ENCODE results near the gene SMIM10L2A.
"Not testable (repeated sequence)": the region's sequence is repeated elsewhere in the genome, so short reads cannot be mapped to it uniquely, and the experiment has no call there.

SMIM10L2A gene

GRCh38 chrX:135420831-135421230, 913 bp upstream of the SMIM10L2A start:
- no peaks in the 10 kb centered on the region for H3K9me3 ChIP-seq (ENCODE audit: control insufficient read depth in 1 of 2, low read length in 2 of 2)
- H3K9ac ChIP-seq (ENCODE audit: low read depth in 1 of 2, low read length in 2 of 2) = no peak overlapping the region
- no peaks in the 10 kb centered on the region for H3K36me3 ChIP-seq (ENCODE audit: control insufficient read depth in 1 of 2, insufficient read depth in 2 of 2, low read length in 2 of 2)
- no peaks in the 10 kb centered on the region for H3K4me1 ChIP-seq (ENCODE audit: control insufficient read depth in 1 of 2, insufficient read depth in 2 of 2, low read length in 2 of 2)
- H3K27me3 ChIP-seq (ENCODE audit: control insufficient read depth in 1 of 2, insufficient read depth in 2 of 2, low read length in 2 of 2) = no peaks in the 10 kb centered on the region
- H3K4me3 ChIP-seq (ENCODE audit: low read depth in 1 of 2, low read length in 2 of 2) = no peak overlapping the region
- no peak overlapping the region for H3K27ac ChIP-seq (ENCODE audit: low read depth, low read length)

DNA sequence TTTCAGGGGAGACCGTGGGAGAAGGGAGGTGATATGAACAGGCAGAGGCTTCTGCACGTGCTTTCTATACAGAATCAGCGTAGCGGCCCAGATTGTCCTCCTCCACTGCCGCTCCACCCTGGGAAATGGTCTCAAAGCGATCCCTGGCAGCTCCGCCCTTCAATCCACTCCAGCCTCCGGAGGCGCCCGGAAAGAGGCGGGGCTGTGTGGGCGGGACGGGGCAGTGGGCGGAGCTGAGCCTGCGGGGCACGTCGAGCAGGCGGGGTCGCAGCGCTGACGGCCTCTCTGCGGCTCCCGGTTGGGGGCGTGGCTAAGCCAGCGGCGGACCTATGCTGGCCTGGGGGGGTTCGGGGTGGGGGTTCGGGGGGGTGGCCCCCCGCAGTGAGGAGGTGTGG, 210 bp upstream of the SMIM10L2A start:
- peak overlapping the region in 1 of 2 donors; percentile 53 for H3K4me3 ChIP-seq (ENCODE audit: low read depth in 1 of 2, low read length in 2 of 2)

DNA sequence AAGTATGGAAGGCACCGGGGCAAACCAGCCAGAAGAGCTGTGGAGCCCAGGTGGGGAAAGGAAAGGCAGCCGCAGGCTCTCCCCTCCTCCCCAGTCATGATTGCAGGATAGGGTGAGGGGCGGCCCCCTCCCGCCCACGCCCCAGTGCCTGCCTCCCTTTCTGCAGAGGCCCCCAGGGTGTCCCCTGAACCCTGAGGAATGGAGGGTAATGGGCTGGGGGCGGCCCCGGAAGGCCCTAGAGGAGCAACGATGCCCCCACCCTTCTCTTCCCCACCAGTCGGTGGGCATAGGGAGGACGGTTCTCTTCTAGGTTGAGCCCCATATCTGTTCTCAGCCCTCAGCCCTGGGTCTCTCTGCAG, 1.0 kb downstream of the SMIM10L2A start:
- H3K27me3 ChIP-seq (ENCODE audit: control insufficient read depth in 1 of 2, insufficient read depth in 2 of 2, low read length in 2 of 2); H3K27ac ChIP-seq (ENCODE audit: low read depth, low read length); H3K4me3 ChIP-seq (ENCODE audit: low read depth in 1 of 2, low read length in 2 of 2); H3K9me3 ChIP-seq (ENCODE audit: control insufficient read depth in 1 of 2, low read length in 2 of 2); H3K36me3 ChIP-seq (ENCODE audit: control insufficient read depth in 1 of 2, insufficient read depth in 2 of 2, low read length in 2 of 2); H3K4me1 ChIP-seq (ENCODE audit: control insufficient read depth in 1 of 2, insufficient read depth in 2 of 2, low read length in 2 of 2); H3K9ac ChIP-seq (ENCODE audit: low read depth in 1 of 2, low read length in 2 of 2): not testable (repeated sequence)

More for the DNA sequence above, 210 bp upstream of the SMIM10L2A start:
- Histone ChIP-seq H3K27me3 (ENCODE audit: control insufficient read depth in 1 of 2, insufficient read depth in 2 of 2, low read length in 2 of 2) (no peaks in the 10 kb centered on the region), H3K27ac (ENCODE audit: low read depth, low read length) (no peak overlapping the region), H3K9me3 (ENCODE audit: control insufficient read depth in 1 of 2, low read length in 2 of 2) (no peaks in the 10 kb centered on the region), H3K4me1 (ENCODE audit: control insufficient read depth in 1 of 2, insufficient read depth in 2 of 2, low read length in 2 of 2) (no peaks in the 10 kb centered on the region), H3K36me3 (ENCODE audit: control insufficient read depth in 1 of 2, insufficient read depth in 2 of 2, low read length in 2 of 2) (no peaks in the 10 kb centered on the region), H3K9ac (ENCODE audit: low read depth in 1 of 2, low read length in 2 of 2) (no peak overlapping the region)

DNA sequence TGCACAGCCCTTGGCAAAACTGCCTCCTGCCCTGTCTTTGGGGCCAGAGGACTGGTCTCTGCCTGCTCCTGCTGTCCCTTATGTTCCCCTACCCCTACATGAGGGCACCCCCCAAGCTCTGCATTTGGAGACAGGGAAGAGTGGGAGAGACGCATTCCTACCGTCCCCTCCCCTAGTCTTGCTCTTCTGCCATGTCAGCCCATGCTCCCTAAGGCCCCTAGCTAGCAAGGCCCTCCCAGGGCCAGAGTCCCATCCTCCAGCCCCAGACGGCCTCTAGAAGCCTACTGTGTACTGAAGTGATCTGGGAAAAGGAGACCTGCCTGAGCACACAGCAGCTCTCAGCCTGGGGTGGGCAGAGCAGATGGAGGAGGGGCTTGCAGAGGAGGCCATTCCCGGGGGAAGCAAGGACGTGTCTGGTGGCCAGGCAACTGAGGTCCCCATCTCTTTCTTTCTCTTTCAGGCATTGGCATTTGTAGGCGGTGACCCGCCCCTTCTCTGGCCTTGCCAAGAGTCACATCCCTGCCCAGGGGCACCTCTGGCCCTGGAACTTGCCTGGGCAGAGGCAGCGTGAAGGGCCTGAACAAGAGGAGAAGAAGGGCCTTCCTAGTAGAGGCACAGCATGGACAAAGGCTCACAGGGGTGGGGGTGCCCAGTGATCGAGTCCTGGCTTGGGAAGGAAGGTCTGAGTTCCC, 1.6 kb downstream of the SMIM10L2A start:
- not testable (repeated sequence) for H3K27ac ChIP-seq (ENCODE audit: low read depth, low read length); H3K4me3 ChIP-seq (ENCODE audit: low read depth in 1 of 2, low read length in 2 of 2); H3K27me3 ChIP-seq (ENCODE audit: control insufficient read depth in 1 of 2, insufficient read depth in 2 of 2, low read length in 2 of 2); H3K36me3 ChIP-seq (ENCODE audit: control insufficient read depth in 1 of 2, insufficient read depth in 2 of 2, low read length in 2 of 2); H3K9me3 ChIP-seq (ENCODE audit: control insufficient read depth in 1 of 2, low read length in 2 of 2); H3K4me1 ChIP-seq (ENCODE audit: control insufficient read depth in 1 of 2, insufficient read depth in 2 of 2, low read length in 2 of 2); H3K9ac ChIP-seq (ENCODE audit: low read depth in 1 of 2, low read length in 2 of 2)

DNA sequence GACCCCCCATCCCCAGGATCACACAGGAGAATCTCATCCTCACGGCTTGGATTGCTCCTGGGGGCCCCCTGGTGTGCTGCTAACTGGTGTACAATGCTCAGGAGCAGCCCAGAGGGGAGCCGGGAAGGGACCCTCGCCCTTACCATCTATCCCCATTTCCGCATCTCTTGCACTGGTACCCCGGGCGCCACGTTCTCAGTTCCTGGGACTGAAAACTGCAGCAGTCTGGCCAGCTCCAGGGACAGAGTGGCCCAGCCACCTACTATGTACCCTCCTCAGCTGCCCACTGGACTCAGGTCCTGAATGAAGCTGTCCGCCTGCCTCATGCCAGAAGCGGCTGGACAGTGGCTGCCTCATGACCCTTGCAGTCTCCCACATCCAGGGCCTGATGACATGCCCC, 2.7 kb downstream of the SMIM10L2A start:
- Histone ChIP-seq H3K9me3 (ENCODE audit: control insufficient read depth in 1 of 2, low read length in 2 of 2) (no peaks in the 10 kb centered on the region), H3K9ac (ENCODE audit: low read depth in 1 of 2, low read length in 2 of 2) (no peak overlapping the region), H3K4me1 (ENCODE audit: control insufficient read depth in 1 of 2, insufficient read depth in 2 of 2, low read length in 2 of 2) (no peaks in the 10 kb centered on the region), H3K27ac (ENCODE audit: low read depth, low read length) (no peak overlapping the region), H3K4me3 (ENCODE audit: low read depth in 1 of 2, low read length in 2 of 2) (no peak overlapping the region), H3K36me3 (ENCODE audit: control insufficient read depth in 1 of 2, insufficient read depth in 2 of 2, low read length in 2 of 2) (no peaks in the 10 kb centered on the region), H3K27me3 (ENCODE audit: control insufficient read depth in 1 of 2, insufficient read depth in 2 of 2, low read length in 2 of 2) (no peaks in the 10 kb centered on the region)

- H3K9ac ChIP-seq (ENCODE audit: low read depth in 1 of 2, low read length in 2 of 2) = no peak overlapping the region
- H3K9me3 ChIP-seq (ENCODE audit: control insufficient read depth in 1 of 2, low read length in 2 of 2) = no peaks in the 10 kb centered on the region
- H3K27me3 ChIP-seq (ENCODE audit: control insufficient read depth in 1 of 2, insufficient read depth in 2 of 2, low read length in 2 of 2) = no peaks in the 10 kb centered on the region
- no peak overlapping the region for H3K27ac ChIP-seq (ENCODE audit: low read depth, low read length)
- H3K36me3 ChIP-seq (ENCODE audit: control insufficient read depth in 1 of 2, insufficient read depth in 2 of 2, low read length in 2 of 2) = no peaks in the 10 kb centered on the region
- no peak overlapping the region for H3K4me3 ChIP-seq (ENCODE audit: low read depth in 1 of 2, low read length in 2 of 2)
- no peaks in the 10 kb centered on the region for H3K4me1 ChIP-seq (ENCODE audit: control insufficient read depth in 1 of 2, insufficient read depth in 2 of 2, low read length in 2 of 2)
Measured at GRCh38 chrX:135425026-135425965, 3.6 kb downstream of the SMIM10L2A start.

DNA sequence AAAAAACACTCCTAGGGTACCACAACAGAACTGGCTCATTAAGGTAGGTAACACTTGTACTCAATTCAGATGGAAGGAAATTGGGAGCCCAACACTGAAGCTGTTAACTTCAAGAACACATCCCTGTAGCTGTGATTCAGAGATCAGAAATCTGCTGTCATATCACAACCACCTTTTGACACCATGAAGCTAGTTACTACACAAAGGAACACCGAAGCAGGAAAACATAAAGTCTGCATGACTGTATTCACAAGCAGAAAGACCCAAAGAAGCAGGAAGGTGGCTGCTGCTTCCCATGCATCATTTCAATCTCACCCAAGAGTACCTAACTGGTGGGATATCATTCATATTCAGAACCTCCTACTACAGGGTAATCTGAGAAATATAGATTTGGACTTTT, 7.7 kb downstream of the SMIM10L2A start:
- no peaks in the 10 kb centered on the region for H3K4me1 ChIP-seq (ENCODE audit: control insufficient read depth in 1 of 2, insufficient read depth in 2 of 2, low read length in 2 of 2)
- H3K9me3 ChIP-seq (ENCODE audit: control insufficient read depth in 1 of 2, low read length in 2 of 2) = no peaks in the 10 kb centered on the region
- no peak overlapping the region for H3K4me3 ChIP-seq (ENCODE audit: low read depth in 1 of 2, low read length in 2 of 2)
- H3K9ac ChIP-seq (ENCODE audit: low read depth in 1 of 2, low read length in 2 of 2) = no peak overlapping the region
- H3K27ac ChIP-seq (ENCODE audit: low read depth, low read length) = no peak overlapping the region
- H3K36me3 ChIP-seq (ENCODE audit: control insufficient read depth in 1 of 2, insufficient read depth in 2 of 2, low read length in 2 of 2) = no peaks in the 10 kb centered on the region
- H3K27me3 ChIP-seq (ENCODE audit: control insufficient read depth in 1 of 2, insufficient read depth in 2 of 2, low read length in 2 of 2) = no peaks in the 10 kb centered on the region

DNA sequence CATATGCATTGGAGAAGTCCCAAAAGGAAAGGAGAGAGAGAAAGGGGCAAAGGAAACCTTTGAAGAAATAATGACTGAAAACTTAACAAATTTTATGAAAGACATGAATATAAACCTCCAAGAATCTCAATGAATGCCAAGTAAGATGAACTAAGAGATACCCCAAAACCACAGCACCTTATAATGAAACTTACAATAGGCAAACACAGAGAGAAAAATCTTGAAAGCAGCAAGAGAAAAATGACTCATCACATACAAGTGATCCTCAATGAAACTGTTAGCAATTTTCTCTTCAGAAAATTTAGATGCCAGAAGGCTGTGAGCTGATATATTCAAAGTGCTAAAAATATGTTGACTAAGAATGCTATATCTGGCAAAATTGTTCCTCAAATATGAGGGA, 10.1 kb downstream of the SMIM10L2A start:
- Histone ChIP-seq H3K36me3 (ENCODE audit: control insufficient read depth in 1 of 2, insufficient read depth in 2 of 2, low read length in 2 of 2) (no peaks in the 10 kb centered on the region), H3K4me3 (ENCODE audit: low read depth in 1 of 2, low read length in 2 of 2) (no peak overlapping the region), H3K4me1 (ENCODE audit: control insufficient read depth in 1 of 2, insufficient read depth in 2 of 2, low read length in 2 of 2) (no peaks in the 10 kb centered on the region), H3K27ac (ENCODE audit: low read depth, low read length) (no peak overlapping the region), H3K9ac (ENCODE audit: low read depth in 1 of 2, low read length in 2 of 2) (no peak overlapping the region), H3K27me3 (ENCODE audit: control insufficient read depth in 1 of 2, insufficient read depth in 2 of 2, low read length in 2 of 2) (no peaks in the 10 kb centered on the region), H3K9me3 (ENCODE audit: control insufficient read depth in 1 of 2, low read length in 2 of 2) (no peaks in the 10 kb centered on the region)

- Histone ChIP-seq H3K36me3 (ENCODE audit: control insufficient read depth in 1 of 2, insufficient read depth in 2 of 2, low read length in 2 of 2) (no peaks in the 10 kb centered on the region), H3K27me3 (ENCODE audit: control insufficient read depth in 1 of 2, insufficient read depth in 2 of 2, low read length in 2 of 2) (no peaks in the 10 kb centered on the region), H3K27ac (ENCODE audit: low read depth, low read length) (no peak overlapping the region), H3K4me1 (ENCODE audit: control insufficient read depth in 1 of 2, insufficient read depth in 2 of 2, low read length in 2 of 2) (no peaks in the 10 kb centered on the region), H3K9me3 (ENCODE audit: control insufficient read depth in 1 of 2, low read length in 2 of 2) (no peaks in the 10 kb centered on the region), H3K9ac (ENCODE audit: low read depth in 1 of 2, low read length in 2 of 2) (no peak overlapping the region), H3K4me3 (ENCODE audit: low read depth in 1 of 2, low read length in 2 of 2) (no peak overlapping the region)
Measured at GRCh38 chrX:135432453-135432852, 10.7 kb downstream of the SMIM10L2A start.

DNA sequence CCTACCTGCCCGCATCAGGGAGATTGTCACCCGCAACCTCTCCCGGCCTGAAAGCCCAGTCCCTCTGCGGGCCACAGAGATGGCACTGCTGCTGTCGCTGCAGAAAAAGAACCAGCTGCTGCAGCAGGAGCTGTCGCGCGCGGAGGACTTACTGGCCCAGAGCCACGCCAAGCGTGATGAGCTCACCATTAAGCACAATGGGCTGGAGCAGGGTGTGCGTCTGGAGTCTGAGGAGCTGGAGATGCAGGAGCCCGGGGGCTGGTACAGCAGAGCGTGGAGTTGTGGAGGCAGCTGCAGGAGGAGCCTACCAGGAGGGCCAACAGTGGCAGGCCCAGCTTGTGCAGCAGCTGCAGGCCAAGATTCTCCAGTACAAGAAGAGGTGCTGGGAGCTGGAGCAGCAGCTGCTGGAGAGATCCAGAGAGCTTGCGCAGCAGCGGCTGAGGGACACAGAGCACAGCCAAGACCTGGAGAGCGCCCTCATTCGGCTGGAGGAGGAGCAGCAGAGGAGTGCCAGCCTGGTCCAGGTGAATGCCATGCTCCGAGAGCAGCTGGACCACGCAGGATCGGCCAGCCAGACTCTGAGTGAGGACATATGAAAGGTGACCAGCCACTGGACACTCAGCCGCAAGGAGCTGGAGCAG, 11.3 kb downstream of the SMIM10L2A start:
- Histone ChIP-seq H3K27me3 (ENCODE audit: control insufficient read depth in 1 of 2, insufficient read depth in 2 of 2, low read length in 2 of 2) (no peaks in the 10 kb centered on the region), H3K9ac (ENCODE audit: low read depth in 1 of 2, low read length in 2 of 2) (no peak overlapping the region), H3K27ac (ENCODE audit: low read depth, low read length) (no peak overlapping the region), H3K4me3 (ENCODE audit: low read depth in 1 of 2, low read length in 2 of 2) (no peak overlapping the region), H3K9me3 (ENCODE audit: control insufficient read depth in 1 of 2, low read length in 2 of 2) (no peaks in the 10 kb centered on the region), H3K36me3 (ENCODE audit: control insufficient read depth in 1 of 2, insufficient read depth in 2 of 2, low read length in 2 of 2) (no peaks in the 10 kb centered on the region), H3K4me1 (ENCODE audit: control insufficient read depth in 1 of 2, insufficient read depth in 2 of 2, low read length in 2 of 2) (no peaks in the 10 kb centered on the region)

All from duodenal mucosa (tissue), 2 donors.